22Rv1 (cell line): ENCODE results near the gene KCNQ5.

Experiments
- H3K27ac ChIP-seq: fragments of 450-650 bp; 2 replicates; pipeline ENCODE4 v1.5.1; 2017
- CTCF ChIP-seq: fragments of 450-650 bp; IDR thresholded peaks from 2 replicates; pipeline ENCODE4 v1.5.1; 2017; ENCODE audit warnings: mild to moderate bottlenecking
- ZFX ChIP-seq: fragments of 450-650 bp; IDR thresholded peaks from 2 replicates; pipeline ENCODE4 v1.6.1; 2017; ENCODE audit warnings: antibody characterized with exemption, borderline replicate concordance

The KCNQ5 gene

GRCh38 chr6:72953971-72954381 lies 332.1 kb downstream of the KCNQ5 start:
- H3K27ac ChIP-seq, result no peak overlapping the region
- TF ChIP-seq CTCF (no peak), ZFX (no peak)

DNA sequence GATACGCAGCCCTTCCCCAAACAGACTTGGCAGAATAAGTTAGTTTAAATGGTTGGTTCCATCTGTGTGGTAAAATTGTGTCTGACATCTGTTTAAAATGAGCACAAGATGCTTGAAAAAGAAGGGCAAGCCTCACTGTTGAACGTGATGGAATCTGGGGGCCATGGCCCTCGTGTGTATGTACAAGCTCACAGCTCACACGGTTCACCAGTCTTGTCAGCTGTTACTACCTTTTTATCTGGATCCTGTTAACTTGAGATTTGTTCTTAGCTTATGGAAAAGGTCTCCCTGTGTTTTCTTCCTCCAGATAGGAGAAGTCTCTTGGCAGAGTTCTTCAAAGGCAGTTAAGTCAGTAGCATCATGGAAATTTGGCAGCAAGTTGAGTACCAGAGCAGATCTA lies 332.9 kb downstream of the KCNQ5 start:
- H3K27ac ChIP-seq, result no peak overlapping the region
- no peak for TF ChIP-seq CTCF
- no peak for TF ChIP-seq ZFX

GRCh38 chr6:72955666-72956065 lies 333.8 kb downstream of the KCNQ5 start:
- H3K27ac ChIP-seq, result no peak overlapping the region
- no peak for TF ChIP-seq CTCF
- TF ChIP-seq ZFX, result no peak

DNA sequence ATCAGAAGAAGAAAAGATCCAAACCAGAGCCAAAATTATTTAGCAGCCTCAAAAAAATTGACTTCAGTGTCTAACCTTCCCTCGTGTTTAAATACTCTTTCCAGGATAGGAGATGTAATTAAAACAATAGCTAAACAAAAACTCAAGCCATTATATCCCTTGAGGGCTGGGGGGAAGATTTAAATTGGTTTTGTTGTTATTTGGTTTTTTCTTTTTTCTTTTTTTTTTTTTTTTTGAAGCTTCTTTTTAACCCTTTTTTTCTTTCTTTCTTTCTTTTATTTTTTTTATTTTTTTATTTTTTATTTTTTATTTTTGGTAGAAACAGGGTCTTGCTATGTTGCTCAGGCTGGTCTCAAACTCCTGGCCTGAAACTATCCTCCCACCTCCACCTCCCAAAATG lies 334.4 kb downstream of the KCNQ5 start:
- no peak overlapping the region for H3K27ac ChIP-seq
- no peak for TF ChIP-seq ZFX
- no peak for TF ChIP-seq CTCF

DNA sequence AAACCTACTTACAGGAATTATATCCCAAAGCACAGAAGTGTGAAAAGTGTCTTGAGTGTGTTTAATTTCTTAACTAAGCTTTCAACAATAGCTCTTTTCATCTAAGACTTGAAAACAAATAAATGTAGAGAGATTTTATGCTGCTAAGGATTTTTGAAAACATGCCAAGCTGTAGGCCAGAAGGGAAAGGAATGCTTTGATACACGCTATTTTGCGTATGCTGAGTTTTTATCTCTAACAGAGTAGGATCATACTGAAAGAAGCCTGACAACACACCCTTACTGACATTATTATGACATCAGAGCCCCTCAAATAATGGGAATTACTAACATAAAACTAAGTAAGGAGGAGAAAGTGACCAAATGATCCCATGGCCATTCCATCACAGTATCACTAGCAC lies 338.0 kb downstream of the KCNQ5 start:
- H3K27ac ChIP-seq, result no peak overlapping the region
- TF ChIP-seq ZFX (no peak), CTCF (no peak)

- no peak overlapping the region for H3K27ac ChIP-seq
- TF ChIP-seq ZFX (no peak), CTCF (no peak)
Observed at GRCh38 chr6:72963946-72964345, 342.1 kb downstream of the KCNQ5 start.

- H3K27ac ChIP-seq, result no peak overlapping the region
- no peak for TF ChIP-seq CTCF
- no peak for TF ChIP-seq ZFX
Observed at GRCh38 chr6:72966628-72967280, 344.9 kb downstream of the KCNQ5 start.
